Measurements from ENCODE around the gene ATOH8. TPM values are rescaled to one million over a fixed set of nuclear protein-coding genes. Genes with fewer than 3 reads are reported as not detected.
A peak's percentile ranks its signal among the peaks of the same experiment; 100 is the strongest.

The ATOH8 gene
- total and polyA plus RNA-seq, 2 donors (not counting 3 experiments of a cell fraction or from before 2014, with no cell fraction given): 10.3 to 12.8 TPM

GRCh38 chr2:85831735-85832134, 77.9 kb downstream of the ATOH8 start:
- H3K4me1 ChIP-seq (ENCODE audit: control insufficient read depth, extremely low read depth, insufficient read depth, low read length): no peaks in the 10 kb centered on the region
- no peak overlapping the region for H3K9ac ChIP-seq (replicated peaks; ENCODE audit: extremely low read depth, insufficient read depth, low read length)
- ChIA-PET CTCF (interaction anchor here (0.6 to 12.5 kb wide), 6 partner anchors 13 to 249 kb away, joined by 3 to 541 read pairs (median 3); partner anchors contain the start of gene ST3GAL5), POLR2A (no interaction called here)
- no peak for DNase-seq (ENCODE audit: low read depth, low spot score)
- H3K36me3 ChIP-seq (ENCODE audit: control insufficient read depth in 2 of 2, extremely low read depth in 1 of 2, insufficient read depth in 2 of 2, low read length in 2 of 2): no peaks in the 10 kb centered on the region
- no peaks in the 10 kb centered on the region for H3K27me3 ChIP-seq (ENCODE audit: control insufficient read depth in 2 of 2, insufficient read depth in 2 of 2, low read length in 2 of 2)
- no peak overlapping the region for H3K4me2 ChIP-seq (ENCODE audit: insufficient read depth, low read length)
- peak; percentile 31 for FAIRE-seq
- TF ChIP-seq FOS (IDR thresholded peaks at IDR 0.05; ENCODE audit: borderline replicate concordance, insufficient read depth, low read length): no peak
- no peak for TF ChIP-seq EZH2 (IDR thresholded peaks at IDR 0.05; ENCODE audit: borderline replicate concordance, low read depth, low read length, severe bottlenecking)
- no peak for TF ChIP-seq MYC (IDR thresholded peaks at IDR 0.05; ENCODE audit: low read depth, low read length)
- TF ChIP-seq JUN (IDR thresholded peaks at IDR 0.05; ENCODE audit: borderline replicate concordance, insufficient read depth, insufficient read length, low read depth): no peak
- no peak for TF ChIP-seq CTCF (IDR thresholded peaks at IDR 0.05; ENCODE audit: extremely low read depth in 1 of 2, insufficient read depth in 1 of 2, low read depth in 1 of 2, low read length in 2 of 2)
- no peak for TF ChIP-seq POLR2AphosphoS5 (IDR thresholded peaks at IDR 0.05; ENCODE audit: insufficient read depth, low read depth, low read length)
- no peak for TF ChIP-seq MAX (IDR thresholded peaks at IDR 0.05; ENCODE audit: insufficient read depth, insufficient read length)
- TF ChIP-seq GATA2 (IDR thresholded peaks at IDR 0.05; ENCODE audit: insufficient read depth, insufficient read length, low read depth, low read length): no peak
- no peak for TF ChIP-seq POLR2A (IDR thresholded peaks at IDR 0.05; ENCODE audit: low read depth, low read length)
- dilution Hi-C loops (cut with MboI; ENCODE audit: extremely low pct_ligation_motif_present, low sequenced_read_pairs) (no loop called here), intact Hi-C loops (cut with micrococcal nuclease) (no loop called here)
- H3K4me3 ChIP-seq (replicated peaks in 1 of 3; ENCODE audit: insufficient read depth in 1 of 3, low read depth in 1 of 3, low read length in 3 of 3): no peak overlapping the region
- H3K79me2 ChIP-seq (ENCODE audit: control insufficient read depth, insufficient read depth, low read length): no peaks in the 10 kb centered on the region
- BruUV-seq (replicated peaks): no TSS peak
- no peaks in the 10 kb centered on the region for H4K20me1 ChIP-seq (replicated peaks; ENCODE audit: control insufficient read depth, extremely low read depth, insufficient read depth, low read length)
- H3K9me3 ChIP-seq (replicated peaks; ENCODE audit: control insufficient read depth, insufficient read depth, low read length): no peaks in the 10 kb centered on the region
- H3K9me1 ChIP-seq (replicated peaks; ENCODE audit: control insufficient read depth, extremely low read depth, insufficient read depth, low read length): no peaks in the 10 kb centered on the region
- no peak overlapping the region for H2AFZ ChIP-seq (ENCODE audit: low read depth, low read length)
- H3K27ac ChIP-seq (ENCODE audit: insufficient read depth, low read depth, low read length): no peak overlapping the region

Measured in endothelial cell of umbilical vein (primary cell).